ENCODE data around the gene PRPF6.
A peak's percentile ranks its signal among the peaks of the same experiment; 100 is the strongest.

Gene PRPF6

GRCh38 chr20:64052326-64052722 lies 71.4 kb downstream of the PRPF6 start:
- DNase-seq, result no peak

- no peak for DNase-seq
These were observed 72.3 kb downstream of the PRPF6 start for GRCh38 chr20:64052987-64053840.

DNA sequence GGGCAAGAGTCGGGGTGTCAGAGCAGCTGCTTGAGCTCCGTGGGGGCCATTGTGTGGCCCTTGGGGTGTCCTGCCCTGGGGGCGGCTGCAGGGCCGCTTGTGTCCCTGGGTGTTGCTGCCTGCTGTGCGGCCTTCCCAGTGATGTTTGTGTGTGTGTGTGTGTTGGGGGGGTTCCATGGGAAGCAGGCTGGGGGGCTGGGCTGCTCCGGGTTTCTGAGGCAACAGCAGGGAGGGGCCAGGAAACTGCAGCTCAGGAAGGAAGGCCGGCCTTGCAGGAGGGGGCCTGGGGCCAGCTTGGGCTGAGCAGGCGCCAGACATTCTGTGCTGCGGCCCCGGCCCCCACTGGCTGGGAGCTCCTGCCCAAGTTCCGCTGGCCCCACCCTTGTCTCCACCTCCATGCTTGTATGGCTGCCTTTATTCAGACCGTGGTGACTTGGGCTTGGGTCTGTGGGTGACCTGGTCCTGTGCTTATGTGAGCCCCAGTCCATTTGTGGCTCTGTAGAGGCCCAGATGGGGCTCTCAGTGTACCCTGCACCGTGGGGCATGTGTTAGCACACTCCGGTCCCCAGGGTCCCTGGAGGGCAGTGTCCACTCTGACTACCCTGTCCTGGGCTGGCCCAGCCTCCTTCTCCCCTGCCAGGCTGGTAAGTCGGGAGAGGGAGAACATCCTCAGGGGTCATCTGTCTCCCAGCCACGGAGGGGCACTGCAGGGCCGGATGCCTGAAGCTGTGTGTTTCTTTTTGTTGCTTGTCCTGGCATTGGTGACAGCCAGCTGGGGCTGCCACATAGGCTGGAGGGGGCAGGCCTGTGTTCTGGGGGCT lies 73.1 kb downstream of the PRPF6 start:
- DNase-seq, result peak; percentile 87

GRCh38 chr20:64055396-64055892 lies 74.5 kb downstream of the PRPF6 start:
- DNase-seq, result no peak

GRCh38 chr20:64055893-64056638 lies 75.1 kb downstream of the PRPF6 start:
- peak; percentile 80 for DNase-seq

GRCh38 chr20:64056639-64056888 lies 75.6 kb downstream of the PRPF6 start:
- no peak for DNase-seq

DNA sequence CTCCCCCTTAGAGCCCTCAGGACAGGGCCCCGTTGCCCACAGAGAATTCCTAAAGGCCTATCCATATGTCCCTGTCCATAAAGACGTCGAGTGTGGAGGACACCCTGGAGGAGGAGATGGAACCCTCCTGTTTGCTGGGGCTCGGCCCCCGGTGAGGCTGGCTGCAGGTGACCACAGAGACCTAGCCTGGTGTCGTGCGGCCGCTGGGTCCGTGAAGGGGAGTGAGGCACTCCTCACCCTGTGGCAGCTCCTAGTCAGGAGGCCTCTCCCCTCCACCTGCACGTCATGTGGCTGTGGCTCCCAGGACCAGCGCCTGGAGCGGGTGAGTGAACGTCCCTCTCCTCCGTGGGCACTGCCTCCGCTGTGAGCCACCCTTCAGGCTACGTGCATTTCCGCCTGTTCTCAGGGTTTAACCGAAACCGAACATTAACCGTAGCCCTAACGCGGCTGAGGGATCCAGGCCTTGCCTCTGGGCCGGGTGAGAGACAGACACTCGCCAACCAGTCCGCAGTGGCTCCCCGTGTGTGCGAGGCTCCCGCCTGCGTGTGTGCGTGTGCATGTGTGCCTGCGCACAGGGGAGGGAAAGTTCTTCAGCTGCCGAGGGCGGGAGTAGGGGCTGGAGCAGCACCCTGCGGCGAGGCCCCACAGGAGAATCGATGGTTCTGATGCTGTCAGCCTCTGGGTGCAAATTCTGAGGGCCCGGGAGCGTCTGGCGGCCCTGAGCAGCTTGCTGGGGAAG lies 76.1 kb downstream of the PRPF6 start:
- no peak for DNase-seq

- peak; percentile 89 for DNase-seq
These were observed 76.9 kb downstream of the PRPF6 start for GRCh38 chr20:64057628-64058498.

DNA sequence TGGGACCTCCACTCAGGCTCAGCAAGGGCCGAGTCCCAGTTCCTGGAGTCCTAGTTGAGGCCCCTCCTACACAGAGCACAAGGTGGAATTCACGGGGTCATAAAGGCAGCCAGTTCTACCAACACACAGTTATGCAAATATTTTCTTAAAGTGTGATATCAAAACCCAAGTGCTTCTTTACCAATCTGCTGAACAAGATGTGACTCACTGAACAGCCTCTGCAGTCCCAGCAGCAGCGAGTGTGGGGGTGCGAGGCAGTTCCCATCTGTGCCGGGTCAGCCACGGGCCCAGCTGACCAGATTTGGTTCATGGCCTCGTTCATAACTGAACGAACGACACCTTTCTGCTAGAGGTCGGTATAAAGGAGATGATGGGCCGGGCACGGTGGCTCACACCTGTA lies 77.6 kb downstream of the PRPF6 start:
- no peak for DNase-seq

DNA sequence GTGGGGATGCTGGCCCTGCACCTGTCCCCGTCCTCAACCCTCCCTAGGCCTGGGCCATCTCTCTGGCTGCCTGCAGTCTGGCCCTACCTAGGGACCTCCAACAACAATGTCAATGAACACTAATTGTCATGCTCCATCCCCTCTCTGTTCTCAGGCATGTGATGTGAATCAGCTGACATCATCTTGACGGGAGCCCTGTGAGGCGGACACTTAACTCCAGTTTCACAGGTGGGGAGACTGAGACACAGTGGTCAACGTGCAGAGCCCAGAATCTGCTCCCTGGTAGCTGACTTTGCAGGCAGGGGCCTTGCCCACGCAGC lies 81.3 kb downstream of the PRPF6 start:
- no peak for DNase-seq

DNA sequence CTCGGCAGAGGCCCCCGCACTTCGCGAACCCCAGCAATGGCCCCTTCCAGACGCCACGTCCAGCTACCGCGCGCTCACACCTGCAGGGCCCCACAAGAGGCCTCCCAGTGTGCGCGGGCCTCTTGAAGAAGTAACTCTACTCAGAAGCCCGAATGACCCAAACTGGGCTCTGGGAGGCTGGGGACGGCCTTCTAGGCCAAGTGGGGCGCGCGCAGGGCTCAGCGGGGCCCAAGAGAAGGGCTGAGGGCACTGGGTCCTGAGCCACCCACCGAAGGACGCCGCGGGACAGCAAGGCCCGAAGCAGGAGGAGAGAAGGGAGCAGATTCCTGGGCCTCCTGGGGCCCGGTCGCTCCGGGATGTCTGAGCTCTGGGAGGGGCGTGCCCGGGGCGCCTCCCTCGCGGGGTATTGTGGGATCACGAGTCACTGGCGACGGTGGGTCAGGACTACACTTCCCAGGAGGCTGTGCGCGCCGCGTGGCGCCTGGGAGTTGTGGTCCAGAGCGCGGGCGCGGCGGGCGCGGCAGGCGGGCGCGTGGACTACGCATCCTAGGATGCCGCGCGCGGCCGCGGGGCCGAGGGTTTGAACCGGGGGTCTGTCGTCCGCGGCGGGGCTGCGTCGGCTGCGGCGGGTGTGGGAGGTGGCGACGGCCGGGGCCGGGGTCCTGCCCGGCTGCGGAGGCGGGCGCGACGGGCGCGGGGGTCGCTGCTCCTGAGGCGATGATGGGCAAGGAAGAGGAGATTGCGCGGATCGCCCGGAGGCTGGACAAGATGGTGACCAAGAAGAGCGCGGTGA lies 81.9 kb downstream of the PRPF6 start, which contains the start of gene TCEA2:
TSS of gene TCEA2 (plus strand) at position 603 of the 793 bp plus-strand sequence. CDS start at position 718, 115 bp downstream.
- peak; percentile 97 for DNase-seq

GRCh38 chr20:64063389-64064144 lies 82.6 kb downstream of the PRPF6 start:
- DNase-seq, result no peak

DNA sequence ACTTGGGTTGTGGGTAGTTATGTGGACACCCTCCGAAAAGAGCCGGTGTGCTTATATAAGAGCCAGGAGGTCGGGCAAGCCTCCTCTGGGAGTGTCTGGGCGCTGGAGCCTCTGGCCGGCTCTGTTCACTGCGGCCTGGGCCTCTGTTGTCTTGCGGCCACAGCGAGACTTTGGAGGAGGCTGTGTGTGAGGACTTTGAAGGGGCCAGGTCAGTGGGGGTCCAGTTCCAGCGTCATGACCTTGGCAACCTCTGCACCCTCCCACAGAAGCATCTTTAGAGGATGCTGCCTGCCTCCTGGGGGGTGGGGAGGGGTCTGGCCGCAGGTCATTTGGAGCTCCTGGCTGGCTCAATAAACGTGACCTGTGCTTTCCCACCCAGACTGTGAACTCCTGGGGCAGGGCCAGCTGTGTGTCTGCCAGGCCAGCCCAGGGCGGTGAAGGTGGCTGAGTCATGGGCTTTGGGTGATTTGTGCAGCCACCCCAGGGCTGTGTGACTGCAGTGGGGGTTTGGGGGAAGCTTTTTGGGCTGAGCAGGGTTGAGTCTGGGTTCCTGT lies 83.3 kb downstream of the PRPF6 start:
- no peak for DNase-seq

DNA sequence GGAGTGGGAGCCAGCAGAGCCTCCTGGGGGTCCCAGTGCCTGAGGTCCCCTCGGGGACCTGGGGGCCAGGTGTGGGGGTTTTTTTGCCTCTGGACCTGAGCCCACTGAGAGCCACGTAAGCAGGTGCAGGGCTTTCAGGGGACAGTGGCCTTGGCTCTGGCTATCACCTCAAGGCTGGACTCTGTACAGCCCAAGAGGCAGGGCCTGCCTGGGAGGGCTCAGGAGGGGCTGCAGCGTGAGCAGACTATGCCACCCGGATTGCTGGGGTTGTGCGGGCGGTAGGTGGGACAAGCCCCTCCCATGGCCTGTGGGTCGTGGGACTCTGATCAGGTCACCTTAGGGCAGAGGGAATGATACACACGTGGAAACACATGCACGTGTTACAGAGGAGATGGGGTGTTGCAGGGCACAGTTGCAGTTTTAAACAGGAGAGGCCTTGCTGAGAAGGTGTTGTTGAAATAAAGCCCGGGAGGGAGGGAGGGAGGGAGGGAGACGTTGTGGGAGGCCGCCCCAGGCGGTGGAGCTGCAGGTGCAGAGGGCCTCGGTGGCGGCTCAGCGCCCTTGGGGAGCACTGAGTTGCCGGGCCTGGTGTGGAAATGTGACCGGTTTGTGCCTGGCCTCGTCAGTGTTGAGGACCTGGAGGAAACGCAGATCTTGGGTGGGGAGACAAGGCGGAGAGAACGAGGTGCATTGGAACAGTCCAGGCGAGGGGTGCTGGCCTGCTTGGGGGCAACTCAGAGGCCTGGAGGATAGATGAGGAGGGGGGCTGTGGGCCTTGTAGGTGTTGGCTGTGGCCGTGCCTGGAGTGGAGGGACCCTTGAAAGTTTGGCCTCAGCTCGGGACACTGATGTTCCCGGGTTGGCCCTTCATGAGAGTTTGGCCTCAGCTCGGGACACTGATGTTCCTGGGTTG lies 84.4 kb downstream of the PRPF6 start:
- no peak for DNase-seq

GRCh38 chr20:64065974-64066343 lies 85.0 kb downstream of the PRPF6 start:
- peak; percentile 87 for DNase-seq

GRCh38 chr20:64067005-64067632 lies 86.2 kb downstream of the PRPF6 start:
- no peak for DNase-seq

DNA sequence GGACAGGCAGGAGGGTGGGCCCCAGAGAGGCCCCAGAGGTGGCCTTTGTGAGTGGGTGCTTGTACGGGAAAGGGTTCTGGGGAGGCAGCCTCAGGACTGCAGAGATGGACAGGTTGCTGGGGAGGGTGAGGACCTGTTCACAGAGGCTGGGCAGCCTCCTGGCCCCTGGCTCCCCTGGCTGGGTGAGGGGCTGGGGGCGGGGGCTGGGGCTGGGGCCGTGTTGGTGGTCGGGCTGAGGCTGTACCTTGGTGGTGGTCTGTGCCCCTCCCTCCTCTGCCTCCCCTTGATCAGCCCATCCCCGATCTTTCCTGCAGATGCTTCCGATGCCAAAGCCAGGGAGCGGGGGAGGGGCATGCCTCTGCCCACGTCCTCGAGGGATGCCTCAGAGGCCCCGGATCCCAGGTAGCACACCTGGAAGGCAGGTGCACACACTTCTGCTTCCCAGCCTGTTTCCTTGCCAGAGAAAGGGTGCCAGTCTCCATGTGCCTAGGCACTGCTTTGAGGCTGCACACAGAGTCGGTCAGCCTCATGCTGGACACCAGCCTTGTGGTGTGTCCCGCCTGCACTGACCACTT lies 86.9 kb downstream of the PRPF6 start:
- DNase-seq, result no peak
